Right atrium auricular region (tissue), 2 donors: Measurements from ENCODE around the gene MTUS2. TPM values are rescaled to one million over a fixed set of nuclear protein-coding genes. Genes with fewer than 3 reads are reported as not detected.

Experiments
- DNase-seq: peaks from one replicate; pipeline ENCODE4 v3.0.0-alpha.2; 2019; ENCODE audit warnings: low spot score
- H3K27ac ChIP-seq, 2 donors: fragments of 200-600 bp; sonication (generic); 1 replicate in 1 of 2; 2 replicates in 1 of 2; pipeline ENCODE4 v1.5.1; 2016 to 2019
- H3K27me3 ChIP-seq, 2 donors: fragments of 200-600 bp; sonication (generic); one replicate each; pipeline versions ENCODE4 v1.5.1 to v1.6.0; 2017 to 2019
- H3K36me3 ChIP-seq: fragments of 200-600 bp; sonication (generic); one replicate; pipeline ENCODE4 v1.5.1; 2016
- H3K4me1 ChIP-seq, 2 donors: fragments of 200-600 bp; sonication (generic); one replicate each; pipeline versions ENCODE4 v1.5.1 to v1.6.0; 2017 to 2019
- H3K4me3 ChIP-seq, 2 donors: fragments of 200-600 bp; sonication (generic); 1 replicate in 1 of 2; 2 replicates in 1 of 2; pipeline ENCODE4 v1.5.1; 2017 to 2019; ENCODE audit warnings: mild to moderate bottlenecking in 1 of 2, moderate library complexity in 1 of 2
- H3K9me3 ChIP-seq, 2 donors: fragments of 200-600 bp; sonication (generic); one replicate each; pipeline ENCODE4 v1.5.1; 2019
- total RNA-seq, 2 donors: library from RNA; depleted of rRNA; stranded (reverse); fragments of >200 nt; gene quantifications; one replicate each; pipeline ENCODE4 v1.1.0, GENCODE V29; 2016
- TF ChIP-seq, protein P1 (sequence below), 2 donors: fragments of 200-600 bp; sonication (generic); IDR thresholded peaks; one replicate each; pipeline ENCODE4 v1.5.1; 2019; ENCODE audit warnings: antibody characterized with exemption in 2 of 2

MTUS2 gene
- total RNA-seq, 2 donors from 2014 or later = 34.6 to 142 TPM

DNA sequence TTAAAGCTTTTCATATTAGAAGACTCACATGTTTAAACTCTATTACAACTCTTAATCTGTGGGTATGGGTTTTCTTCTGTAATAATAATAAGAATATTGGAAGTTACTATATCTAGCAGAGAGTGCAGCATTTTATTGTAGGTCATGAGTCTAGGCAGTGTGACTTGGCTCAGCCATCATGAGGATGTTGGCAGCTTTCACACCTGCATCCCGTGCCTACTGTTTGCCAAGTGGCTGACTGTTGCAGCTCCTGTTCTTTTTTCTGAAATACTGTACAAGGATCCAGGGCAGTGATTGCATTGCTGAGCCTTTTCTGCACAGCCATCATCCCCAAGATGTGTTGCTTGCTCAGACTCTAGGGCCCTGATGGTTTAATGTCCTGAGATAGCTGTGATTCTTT, 47.4 kb downstream of the MTUS2 start:
- no peak overlapping the region for H3K4me3 ChIP-seq
- no peaks in the 10 kb centered on the region for H3K27me3 ChIP-seq
- peak overlapping the region in 1 of 2 donors; percentile 72 for H3K27ac ChIP-seq
- H3K4me1 ChIP-seq = no peaks in the 10 kb centered on the region
- H3K36me3 ChIP-seq = no peaks in the 10 kb centered on the region
- no peak for DNase-seq
- TF ChIP-seq, protein P1, sequence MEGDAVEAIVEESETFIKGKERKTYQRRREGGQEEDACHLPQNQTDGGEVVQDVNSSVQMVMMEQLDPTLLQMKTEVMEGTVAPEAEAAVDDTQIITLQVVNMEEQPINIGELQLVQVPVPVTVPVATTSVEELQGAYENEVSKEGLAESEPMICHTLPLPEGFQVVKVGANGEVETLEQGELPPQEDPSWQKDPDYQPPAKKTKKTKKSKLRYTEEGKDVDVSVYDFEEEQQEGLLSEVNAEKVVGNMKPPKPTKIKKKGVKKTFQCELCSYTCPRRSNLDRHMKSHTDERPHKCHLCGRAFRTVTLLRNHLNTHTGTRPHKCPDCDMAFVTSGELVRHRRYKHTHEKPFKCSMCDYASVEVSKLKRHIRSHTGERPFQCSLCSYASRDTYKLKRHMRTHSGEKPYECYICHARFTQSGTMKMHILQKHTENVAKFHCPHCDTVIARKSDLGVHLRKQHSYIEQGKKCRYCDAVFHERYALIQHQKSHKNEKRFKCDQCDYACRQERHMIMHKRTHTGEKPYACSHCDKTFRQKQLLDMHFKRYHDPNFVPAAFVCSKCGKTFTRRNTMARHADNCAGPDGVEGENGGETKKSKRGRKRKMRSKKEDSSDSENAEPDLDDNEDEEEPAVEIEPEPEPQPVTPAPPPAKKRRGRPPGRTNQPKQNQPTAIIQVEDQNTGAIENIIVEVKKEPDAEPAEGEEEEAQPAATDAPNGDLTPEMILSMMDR (IDR thresholded peaks at IDR 0.05) = no peak
- H3K9me3 ChIP-seq = peaks cover 5 to 6% of the 10 kb centered on the region in 2 donors

DNA sequence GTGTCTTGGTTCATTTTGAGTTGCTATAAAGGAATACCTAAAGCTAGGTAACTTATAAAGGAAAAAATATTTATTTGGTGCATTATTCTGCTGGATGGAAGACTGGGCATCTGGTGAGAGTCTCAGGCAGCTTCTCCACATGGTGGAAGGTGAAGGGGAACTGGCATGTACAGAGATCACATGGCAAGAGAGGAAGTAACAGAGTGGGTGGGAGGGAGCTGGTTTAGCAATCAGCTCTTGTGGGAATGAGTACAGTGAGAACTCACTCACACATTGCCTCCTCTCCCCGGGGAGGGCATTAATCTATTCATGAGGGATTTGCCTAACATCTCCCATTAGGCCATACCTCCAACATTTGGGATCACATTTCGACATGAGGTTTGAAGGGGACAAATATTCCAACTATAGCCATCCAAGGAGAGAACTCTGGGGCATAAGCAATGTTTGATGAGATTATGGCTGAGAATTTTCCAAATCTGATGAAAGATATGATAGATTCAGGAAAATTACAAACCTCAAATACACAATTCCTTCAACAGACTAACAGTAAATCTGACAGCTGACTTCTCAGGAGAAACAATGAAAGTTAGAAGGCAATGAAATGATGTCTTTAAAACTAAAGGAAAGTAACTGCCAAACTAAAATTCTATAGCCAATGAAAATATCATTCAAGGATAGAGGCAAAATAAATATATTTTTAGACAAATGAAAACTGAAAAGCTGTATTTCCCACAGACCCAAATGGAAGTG, 52.5 kb downstream of the MTUS2 start:
- DNase-seq = no peak
- Histone ChIP-seq H3K4me1 (no peaks in the 10 kb centered on the region), H3K36me3 (no peaks in the 10 kb centered on the region), H3K9me3 (peaks cover 9 to 11% of the 10 kb centered on the region in 2 donors), H3K27me3 (no peaks in the 10 kb centered on the region), H3K27ac (no peak overlapping the region), H3K4me3 (no peak overlapping the region)
- TF ChIP-seq, protein P1 (IDR thresholded peaks at IDR 0.05) = no peak

DNA sequence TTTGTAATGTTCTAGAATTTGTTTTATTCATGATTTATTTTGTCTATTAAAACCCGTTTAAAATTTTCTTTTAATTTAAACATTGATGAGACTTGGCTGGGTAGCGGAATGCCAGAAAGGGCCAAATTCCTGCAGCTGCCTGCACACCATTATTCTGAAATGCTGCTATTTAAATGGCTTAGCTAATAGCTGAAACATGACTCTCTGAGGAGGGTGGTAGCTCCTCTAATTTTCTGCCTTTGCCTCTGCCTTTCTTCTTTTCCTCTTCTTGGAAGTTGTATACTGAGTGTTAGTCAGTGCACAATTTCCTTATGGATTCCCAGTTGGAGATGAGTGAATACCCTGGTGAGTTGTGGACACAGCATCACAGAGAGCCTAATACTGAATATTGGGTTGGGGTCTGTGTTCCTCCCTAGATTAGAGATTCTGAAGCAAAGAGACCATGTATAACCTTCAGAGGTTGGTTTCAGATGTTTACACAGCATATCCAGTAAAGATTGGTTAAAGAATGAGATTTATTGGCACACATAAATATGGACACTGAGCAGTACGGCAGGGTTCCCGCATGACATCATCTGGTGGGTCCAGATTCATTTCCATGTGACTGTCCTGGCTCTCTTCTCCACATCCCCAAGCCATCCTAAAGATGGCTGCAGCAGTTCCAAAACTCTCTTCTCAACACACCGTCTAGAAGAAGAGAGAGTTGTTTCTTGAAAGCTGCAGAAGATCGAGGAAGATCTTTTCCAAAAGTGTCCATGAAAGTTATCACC, 55.9 kb downstream of the MTUS2 start:
- TF ChIP-seq, protein P1 (IDR thresholded peaks at IDR 0.05) = no peak
- no peak overlapping the region for H3K27ac ChIP-seq
- no peaks in the 10 kb centered on the region for H3K36me3 ChIP-seq
- H3K4me3 ChIP-seq = no peak overlapping the region
- H3K27me3 ChIP-seq = no peaks in the 10 kb centered on the region
- DNase-seq = no peak
- H3K9me3 ChIP-seq = peaks cover 9 to 11% of the 10 kb centered on the region in 2 donors
- no peaks in the 10 kb centered on the region for H3K4me1 ChIP-seq

DNA sequence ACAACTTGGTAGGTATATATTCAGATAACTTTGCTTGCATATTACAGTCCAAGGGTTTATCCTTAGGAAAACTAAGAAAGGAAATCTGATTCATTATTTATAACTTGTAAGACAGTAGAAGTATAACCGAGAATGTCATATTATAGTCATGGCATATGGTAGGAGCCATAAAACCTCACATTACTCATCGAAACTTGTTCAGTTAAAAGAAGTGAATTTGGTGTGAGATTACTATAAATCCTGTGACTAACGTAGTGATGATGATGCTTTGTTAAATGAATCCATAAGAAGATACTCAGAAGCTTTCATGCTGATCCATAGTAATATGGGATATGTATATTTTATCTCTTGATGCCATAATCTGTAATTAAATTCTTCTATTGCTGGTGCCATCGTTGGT, 57.3 kb downstream of the MTUS2 start:
- Histone ChIP-seq H3K4me1 (no peaks in the 10 kb centered on the region), H3K4me3 (no peak overlapping the region), H3K36me3 (no peaks in the 10 kb centered on the region), H3K9me3 (peaks cover 4 to 7% of the 10 kb centered on the region in 2 donors), H3K27ac (no peak overlapping the region), H3K27me3 (no peaks in the 10 kb centered on the region)
- DNase-seq = no peak
- TF ChIP-seq, protein P1 (IDR thresholded peaks at IDR 0.05) = no peak

DNA sequence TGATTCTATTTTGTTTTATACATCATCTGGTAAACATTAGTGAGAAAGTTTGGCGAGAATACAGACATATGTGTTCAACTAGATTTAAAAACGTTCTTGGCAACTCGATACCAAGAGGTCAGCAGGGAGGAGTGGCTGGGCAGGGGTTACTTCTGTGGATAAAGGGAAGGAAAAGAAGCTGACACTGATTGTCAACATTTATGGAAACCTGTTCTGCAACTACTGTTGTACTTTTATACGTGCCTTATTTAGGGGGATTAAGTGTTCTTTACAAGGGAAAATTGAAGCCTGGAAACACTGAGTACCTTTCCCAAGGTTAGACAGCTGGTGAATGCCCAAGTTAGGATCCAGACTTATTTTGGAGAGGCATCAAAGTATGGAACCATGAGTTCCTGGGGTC, 65.0 kb downstream of the MTUS2 start:
- no peaks in the 10 kb centered on the region for H3K9me3 ChIP-seq
- H3K4me1 ChIP-seq = no peaks in the 10 kb centered on the region
- H3K27me3 ChIP-seq = no peaks in the 10 kb centered on the region
- no peak for DNase-seq
- H3K27ac ChIP-seq = no peak overlapping the region
- H3K4me3 ChIP-seq = no peak overlapping the region
- no peaks in the 10 kb centered on the region for H3K36me3 ChIP-seq
- TF ChIP-seq, protein P1 (IDR thresholded peaks at IDR 0.05) = no peak
